Esophagus squamous epithelium (tissue), 4 donors: ENCODE results near the gene UGT1A5.

ENCODE experiments used
- CTCF ChIP-seq, 6 experiments: fragments of 450-650 bp in 4 of 6; fragments of 200-600 bp in 2 of 6; sonication (generic) in 2 of 6; IDR thresholded peaks; one replicate each; pipeline ENCODE4 v1.5.1; 2016 to 2019; ENCODE audit warnings: antibody characterized with exemption in 6 of 6, mild to moderate bottlenecking in 4 of 6, moderate library complexity in 4 of 6
- POLR2A ChIP-seq, 4 donors: fragments of 450-650 bp; IDR thresholded peaks; one replicate each; pipeline ENCODE4 v1.6.1; 2017; ENCODE audit warnings: antibody characterized with exemption in 4 of 4, mild to moderate bottlenecking in 4 of 4, moderate library complexity in 3 of 4

GRCh38 chr2:233663911-233664310, 48.8 kb upstream of the UGT1A5 start:
- TF ChIP-seq POLR2A (IDR thresholded peaks at IDR 0.05), result no peak
- no peak for TF ChIP-seq CTCF (IDR thresholded peaks at IDR 0.05)
